GM19240 (cell line): ENCODE data around the gene INPP4B.
"Not testable (repeated sequence)": the region's sequence is repeated elsewhere in the genome, so short reads cannot be mapped to it uniquely, and the experiment has no call there.

Experiments used
- DNase-seq: peaks from one replicate; pipeline ENCODE4 v3.0.0; 2011; ENCODE audit warnings: low spot score; ENCODE audit not compliant: insufficient read length

Gene INPP4B

GRCh38 chr4:142549248-142549647, 296.9 kb downstream of the INPP4B start:
- no peak for DNase-seq

GRCh38 chr4:142548491-142548890, 297.6 kb downstream of the INPP4B start:
- no peak for DNase-seq

- no peak for DNase-seq
These were observed 298.1 kb downstream of the INPP4B start for GRCh38 chr4:142547974-142548373.

GRCh38 chr4:142544594-142544993, 301.5 kb downstream of the INPP4B start:
- DNase-seq = no peak

GRCh38 chr4:142544039-142544438, 302.1 kb downstream of the INPP4B start:
- DNase-seq = no peak

GRCh38 chr4:142540483-142540804, 305.7 kb downstream of the INPP4B start:
- DNase-seq = no peak

GRCh38 chr4:142539796-142540482, 306.2 kb downstream of the INPP4B start:
- DNase-seq = no peak

- DNase-seq = no peak
These were observed 311.1 kb downstream of the INPP4B start for GRCh38 chr4:142535009-142535408.

- DNase-seq = no peak
These were observed 314.0 kb downstream of the INPP4B start for GRCh38 chr4:142532054-142532453.

- no peak for DNase-seq
These were observed 315.4 kb downstream of the INPP4B start for GRCh38 chr4:142530728-142531127.

GRCh38 chr4:142528433-142528832, 317.7 kb downstream of the INPP4B start:
- no peak for DNase-seq

GRCh38 chr4:142523111-142523510, 323.0 kb downstream of the INPP4B start:
- no peak for DNase-seq

GRCh38 chr4:142519342-142519741, 326.8 kb downstream of the INPP4B start:
- no peak for DNase-seq

- no peak for DNase-seq
These were observed 329.2 kb downstream of the INPP4B start for GRCh38 chr4:142516686-142517526.

GRCh38 chr4:142512161-142512560, 333.9 kb downstream of the INPP4B start:
- DNase-seq = no peak

- DNase-seq = no peak
These were observed 336.2 kb downstream of the INPP4B start for GRCh38 chr4:142509881-142510280.

- DNase-seq = not testable (repeated sequence)
These were observed 336.7 kb downstream of the INPP4B start for GRCh38 chr4:142509381-142509780.

GRCh38 chr4:142500966-142501365, 345.1 kb downstream of the INPP4B start:
- DNase-seq = no peak

GRCh38 chr4:142497606-142498005, 348.5 kb downstream of the INPP4B start:
- DNase-seq = no peak

GRCh38 chr4:142493255-142494110, 352.6 kb downstream of the INPP4B start:
- DNase-seq = no peak

- no peak for DNase-seq
These were observed 360.6 kb downstream of the INPP4B start for GRCh38 chr4:142485452-142485851.

GRCh38 chr4:142480244-142480643, 365.9 kb downstream of the INPP4B start:
- no peak for DNase-seq
